Measurements from ENCODE around the gene EFNA1. TPM values are rescaled to one million over a fixed set of nuclear protein-coding genes. Genes with fewer than 3 reads are reported as not detected.

Gene EFNA1
- total RNA-seq, 1 experiment from 2014 or later, result 6.5 TPM

DNA sequence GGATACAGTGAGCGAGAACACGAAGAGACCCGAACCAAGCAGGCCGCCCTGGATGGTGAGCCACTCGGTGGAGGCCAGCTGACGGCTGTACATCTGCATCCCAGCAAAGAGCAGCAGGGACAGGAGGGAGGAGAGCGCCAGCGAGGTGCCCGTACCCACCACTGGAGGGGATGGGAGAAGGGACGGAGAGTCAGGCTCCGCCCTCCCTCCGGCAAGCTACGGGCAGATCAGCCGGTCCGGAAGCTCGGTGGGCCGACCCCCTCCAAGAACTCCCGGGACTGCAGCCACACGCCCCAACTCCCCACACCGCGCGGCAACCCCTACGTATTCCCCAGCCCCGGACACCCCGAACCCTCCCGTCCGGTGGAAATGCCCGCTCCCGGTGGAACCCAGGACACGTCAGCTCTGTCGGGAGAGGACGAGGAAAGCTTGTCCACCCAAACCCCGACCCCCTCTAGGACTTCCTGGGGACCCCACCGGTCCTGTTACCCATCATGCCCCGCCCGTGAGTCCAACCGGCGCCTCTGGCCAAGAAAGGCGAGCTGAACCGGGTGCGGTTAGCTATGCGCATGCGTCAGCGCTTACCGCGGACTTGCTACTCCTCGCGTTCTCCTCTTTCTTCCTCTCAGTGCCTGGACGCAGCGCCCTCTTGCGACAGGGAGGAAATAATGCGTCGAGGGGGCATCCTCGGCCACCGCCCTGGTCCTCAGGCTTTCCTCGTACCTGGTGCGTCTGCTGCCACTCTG is 45.2 kb downstream of the EFNA1 start, which contains the start of gene KRTCAP2 (continued):
- TF ChIP-seq NFE2L1 (CRISPR knock-in tag; IDR thresholded peaks at IDR 0.05) (no peak), PRRX2 (CRISPR knock-in tag; IDR thresholded peaks at IDR 0.05) (no peak), JAZF1 (CRISPR knock-in tag; IDR thresholded peaks at IDR 0.05) (no peak), FOXK1 (CRISPR knock-in tag; IDR thresholded peaks at IDR 0.05) (peak; percentile 63), ZNF396 (CRISPR knock-in tag; IDR thresholded peaks at IDR 0.05; ENCODE audit: borderline replicate concordance) (no peak), CREB1 (CRISPR knock-in tag; IDR thresholded peaks at IDR 0.05) (0 out of 2 replicates have a peak, but pooled peaks have one; percentile 26), ETV6 (CRISPR knock-in tag; IDR thresholded peaks at IDR 0.05) (peak; percentile 75; the same call in 1 of the 2 replicates), NR1H2 (CRISPR knock-in tag; IDR thresholded peaks at IDR 0.05) (no peak), PREB (CRISPR knock-in tag; IDR thresholded peaks at IDR 0.05; ENCODE audit: borderline replicate concordance) (no peak), ZNF532 (CRISPR knock-in tag; IDR thresholded peaks at IDR 0.05; ENCODE audit: borderline replicate concordance) (no peak), CREM (CRISPR knock-in tag; IDR thresholded peaks at IDR 0.05) (0 out of 2 replicates have a peak, but pooled peaks have one; percentile 37), HMGA2 (CRISPR knock-in tag; IDR thresholded peaks at IDR 0.05) (no peak), ZNF219 (CRISPR knock-in tag; IDR thresholded peaks at IDR 0.05; ENCODE audit: borderline replicate concordance) (no peak), KAT7 (CRISPR knock-in tag; IDR thresholded peaks at IDR 0.05; ENCODE audit: borderline replicate concordance) (0 out of 2 replicates have a peak, but pooled peaks have one; percentile 60), ZNF281 (CRISPR knock-in tag; IDR thresholded peaks at IDR 0.05) (peak; percentile 30; the same call in 1 of the 2 replicates), SOX15 (CRISPR knock-in tag; IDR thresholded peaks at IDR 0.05) (no peak), JUN (CRISPR knock-in tag; IDR thresholded peaks at IDR 0.05) (no peak), ATF6 (CRISPR knock-in tag; IDR thresholded peaks at IDR 0.05) (no peak), MXD4 (CRISPR knock-in tag; IDR thresholded peaks at IDR 0.05; ENCODE audit: borderline replicate concordance) (no peak), NR2C2 (CRISPR knock-in tag; IDR thresholded peaks at IDR 0.05) (no peak), GABPB1 (CRISPR knock-in tag; IDR thresholded peaks at IDR 0.05) (peak; percentile 38; the same call in 1 of the 2 replicates), GRHL2 (CRISPR knock-in tag; IDR thresholded peaks at IDR 0.05; ENCODE audit: insufficient replicate concordance, severe bottlenecking) (no peak), ESRRA (CRISPR knock-in tag; IDR thresholded peaks at IDR 0.05; ENCODE audit: borderline replicate concordance) (no peak)
- TF ChIP-seq, protein P1, sequence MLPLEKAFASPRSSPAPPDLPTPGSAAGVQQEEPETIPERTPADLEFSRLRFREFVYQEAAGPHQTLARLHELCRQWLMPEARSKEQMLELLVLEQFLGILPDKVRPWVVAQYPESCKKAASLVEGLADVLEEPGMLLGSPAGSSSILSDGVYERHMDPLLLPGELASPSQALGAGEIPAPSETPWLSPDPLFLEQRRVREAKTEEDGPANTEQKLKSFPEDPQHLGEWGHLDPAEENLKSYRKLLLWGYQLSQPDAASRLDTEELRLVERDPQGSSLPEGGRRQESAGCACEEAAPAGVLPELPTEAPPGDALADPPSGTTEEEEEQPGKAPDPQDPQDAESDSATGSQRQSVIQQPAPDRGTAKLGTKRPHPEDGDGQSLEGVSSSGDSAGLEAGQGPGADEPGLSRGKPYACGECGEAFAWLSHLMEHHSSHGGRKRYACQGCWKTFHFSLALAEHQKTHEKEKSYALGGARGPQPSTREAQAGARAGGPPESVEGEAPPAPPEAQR (CRISPR knock-in tag; IDR thresholded peaks at IDR 0.05), result no peak
- TF ChIP-seq, protein P2, sequence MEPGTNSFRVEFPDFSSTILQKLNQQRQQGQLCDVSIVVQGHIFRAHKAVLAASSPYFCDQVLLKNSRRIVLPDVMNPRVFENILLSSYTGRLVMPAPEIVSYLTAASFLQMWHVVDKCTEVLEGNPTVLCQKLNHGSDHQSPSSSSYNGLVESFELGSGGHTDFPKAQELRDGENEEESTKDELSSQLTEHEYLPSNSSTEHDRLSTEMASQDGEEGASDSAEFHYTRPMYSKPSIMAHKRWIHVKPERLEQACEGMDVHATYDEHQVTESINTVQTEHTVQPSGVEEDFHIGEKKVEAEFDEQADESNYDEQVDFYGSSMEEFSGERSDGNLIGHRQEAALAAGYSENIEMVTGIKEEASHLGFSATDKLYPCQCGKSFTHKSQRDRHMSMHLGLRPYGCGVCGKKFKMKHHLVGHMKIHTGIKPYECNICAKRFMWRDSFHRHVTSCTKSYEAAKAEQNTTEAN (CRISPR knock-in tag; IDR thresholded peaks at IDR 0.05), result no peak

Measured in WTC11 (cell line).